Ovary (tissue), 3 donors: Measurements from ENCODE around the gene PMS2.

ENCODE experiments used
- EP300 ChIP-seq: sonication (generic); formaldehyde crosslinking; IDR thresholded peaks from one replicate; pipeline ENCODE4 v1.6.1; 2017; ENCODE audit warnings: antibody characterized with exemption
- POLR2A ChIP-seq: fragments of 450-650 bp; IDR thresholded peaks from one replicate; pipeline ENCODE4 v1.6.1; 2017; ENCODE audit warnings: antibody characterized with exemption, mild to moderate bottlenecking, moderate library complexity
- TF ChIP-seq, protein P1 (sequence below), 3 donors: fragments of 450-650 bp in 2 of 3; fragments of 200-600 bp in 1 of 3; IDR thresholded peaks; one replicate each; pipeline versions ENCODE4 v1.5.1 to v1.8.0; 2016 to 2022; ENCODE audit warnings: antibody characterized with exemption in 3 of 3, mild to moderate bottlenecking in 1 of 3
- donor health status: DM: no; HTN: no; CAD: no.

DNA sequence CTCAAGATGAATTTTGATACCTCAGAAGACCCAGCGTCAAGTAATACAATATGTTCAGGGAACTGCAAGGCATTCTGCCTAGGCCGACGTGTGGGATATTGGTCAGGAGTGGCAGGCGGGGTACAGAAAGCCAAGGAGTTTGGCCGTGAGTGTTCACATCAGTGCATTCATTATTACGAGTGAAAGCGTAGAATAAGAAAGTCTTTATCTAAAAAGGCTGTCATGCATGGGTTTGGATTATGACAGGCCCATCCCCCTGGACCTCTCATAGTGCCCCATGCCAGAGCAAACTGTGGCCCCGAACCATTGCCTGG, 7.8 kb upstream of the PMS2 start:
- TF ChIP-seq, protein P1, sequence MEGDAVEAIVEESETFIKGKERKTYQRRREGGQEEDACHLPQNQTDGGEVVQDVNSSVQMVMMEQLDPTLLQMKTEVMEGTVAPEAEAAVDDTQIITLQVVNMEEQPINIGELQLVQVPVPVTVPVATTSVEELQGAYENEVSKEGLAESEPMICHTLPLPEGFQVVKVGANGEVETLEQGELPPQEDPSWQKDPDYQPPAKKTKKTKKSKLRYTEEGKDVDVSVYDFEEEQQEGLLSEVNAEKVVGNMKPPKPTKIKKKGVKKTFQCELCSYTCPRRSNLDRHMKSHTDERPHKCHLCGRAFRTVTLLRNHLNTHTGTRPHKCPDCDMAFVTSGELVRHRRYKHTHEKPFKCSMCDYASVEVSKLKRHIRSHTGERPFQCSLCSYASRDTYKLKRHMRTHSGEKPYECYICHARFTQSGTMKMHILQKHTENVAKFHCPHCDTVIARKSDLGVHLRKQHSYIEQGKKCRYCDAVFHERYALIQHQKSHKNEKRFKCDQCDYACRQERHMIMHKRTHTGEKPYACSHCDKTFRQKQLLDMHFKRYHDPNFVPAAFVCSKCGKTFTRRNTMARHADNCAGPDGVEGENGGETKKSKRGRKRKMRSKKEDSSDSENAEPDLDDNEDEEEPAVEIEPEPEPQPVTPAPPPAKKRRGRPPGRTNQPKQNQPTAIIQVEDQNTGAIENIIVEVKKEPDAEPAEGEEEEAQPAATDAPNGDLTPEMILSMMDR (IDR thresholded peaks at IDR 0.05), result no peak
- TF ChIP-seq EP300 (no peak), POLR2A (no peak)
